ENCODE results near the gene LHX2. TPM values are rescaled to one million over a fixed set of nuclear protein-coding genes. Genes with fewer than 3 reads are reported as not detected.

The LHX2 gene
- total RNA-seq, 3 donors from 2014 or later (not counting 1 experiment from before 2014, with no cell fraction given), result not detected

DNA sequence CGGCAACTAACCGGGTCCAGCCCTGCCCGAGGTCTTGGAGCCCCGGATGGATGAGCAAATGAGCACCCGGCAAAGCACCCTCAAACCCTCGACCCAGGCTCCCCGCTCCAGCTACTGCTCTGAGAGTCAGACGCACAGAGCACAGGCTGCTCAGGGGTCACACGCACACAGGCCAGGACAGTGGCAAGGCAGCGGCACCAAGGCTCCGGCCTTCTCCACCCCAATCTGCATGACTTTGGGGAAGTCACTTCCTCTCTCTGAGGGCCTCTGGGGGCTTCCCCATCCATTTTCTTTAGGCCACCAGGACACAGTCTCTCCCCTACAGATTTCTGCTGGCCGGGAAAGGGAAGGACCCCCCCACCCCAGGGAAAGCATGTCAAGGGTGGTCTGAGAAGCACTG is 18.0 kb downstream of the LHX2 start:
- Mint-ChIP-seq H3K36me3 (no peaks in the 10 kb centered on the region), H3K4me3 (no peak overlapping the region), H3K4me1 (no peaks in the 10 kb centered on the region), H3K27ac (no peak overlapping the region), H3K9me3 (no peaks in the 10 kb centered on the region), H3K27me3 (ENCODE audit: low read depth in 2 of 2) (peaks cover 34 to 41% of the 10 kb centered on the region in 2 donors)
- H3K4me1 ChIP-seq (ENCODE audit: control insufficient read depth, insufficient read depth, low read length), result peaks cover 4% of the 10 kb centered on the region
- H3K36me3 ChIP-seq (ENCODE audit: control insufficient read depth, insufficient read depth, low read length), result no peaks in the 10 kb centered on the region
- no peak overlapping the region for H3K4me3 ChIP-seq (ENCODE audit: low read length)
- no peak overlapping the region for H3K27ac ChIP-seq (ENCODE audit: low read length)
- peaks cover 11% of the 10 kb centered on the region for H3K27me3 ChIP-seq (ENCODE audit: control insufficient read depth, insufficient read depth, low read length)
- H3K9me3 ChIP-seq (ENCODE audit: control insufficient read depth, insufficient read depth, low read length), result no peaks in the 10 kb centered on the region
- intact Hi-C loops (cut with micrococcal nuclease), result no loop called here
- ATAC-seq (no peak), DNase-seq (no peak)
- 83% methylated on average over 12 of the region's 12 CpGs for WGBS (ENCODE audit: insufficient coverage)
- TF ChIP-seq, protein P1, sequence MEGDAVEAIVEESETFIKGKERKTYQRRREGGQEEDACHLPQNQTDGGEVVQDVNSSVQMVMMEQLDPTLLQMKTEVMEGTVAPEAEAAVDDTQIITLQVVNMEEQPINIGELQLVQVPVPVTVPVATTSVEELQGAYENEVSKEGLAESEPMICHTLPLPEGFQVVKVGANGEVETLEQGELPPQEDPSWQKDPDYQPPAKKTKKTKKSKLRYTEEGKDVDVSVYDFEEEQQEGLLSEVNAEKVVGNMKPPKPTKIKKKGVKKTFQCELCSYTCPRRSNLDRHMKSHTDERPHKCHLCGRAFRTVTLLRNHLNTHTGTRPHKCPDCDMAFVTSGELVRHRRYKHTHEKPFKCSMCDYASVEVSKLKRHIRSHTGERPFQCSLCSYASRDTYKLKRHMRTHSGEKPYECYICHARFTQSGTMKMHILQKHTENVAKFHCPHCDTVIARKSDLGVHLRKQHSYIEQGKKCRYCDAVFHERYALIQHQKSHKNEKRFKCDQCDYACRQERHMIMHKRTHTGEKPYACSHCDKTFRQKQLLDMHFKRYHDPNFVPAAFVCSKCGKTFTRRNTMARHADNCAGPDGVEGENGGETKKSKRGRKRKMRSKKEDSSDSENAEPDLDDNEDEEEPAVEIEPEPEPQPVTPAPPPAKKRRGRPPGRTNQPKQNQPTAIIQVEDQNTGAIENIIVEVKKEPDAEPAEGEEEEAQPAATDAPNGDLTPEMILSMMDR (IDR thresholded peaks at IDR 0.05), result no peak

DNA sequence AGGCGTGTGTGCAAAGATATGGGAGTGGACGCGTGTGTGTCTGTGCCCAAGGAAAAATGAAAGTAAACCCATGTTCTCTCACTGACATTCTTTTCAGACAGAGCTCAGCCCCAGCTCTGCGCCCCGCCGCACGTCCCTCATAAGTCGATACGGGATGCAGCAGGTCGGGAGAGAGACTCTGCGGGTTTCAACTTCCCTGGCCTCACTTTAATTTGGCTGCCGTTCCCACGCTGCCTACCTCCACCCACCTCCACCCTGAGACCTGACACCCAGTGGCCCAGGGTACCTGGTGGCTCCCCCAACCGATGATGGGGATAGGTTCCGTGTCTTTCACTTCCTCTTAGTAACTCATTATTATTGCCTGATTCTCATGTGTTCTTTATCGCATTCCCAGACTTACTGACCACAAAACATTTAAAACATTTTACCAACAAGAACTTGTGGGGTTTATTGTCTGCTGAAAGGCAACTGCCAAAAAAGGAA is 19.4 kb downstream of the LHX2 start:
- ATAC-seq, result no peak
- intact Hi-C loops (cut with micrococcal nuclease), result no loop called here
- TF ChIP-seq, protein P1 (IDR thresholded peaks at IDR 0.05), result no peak
- H3K9me3 ChIP-seq (ENCODE audit: control insufficient read depth, insufficient read depth, low read length), result no peaks in the 10 kb centered on the region
- Mint-ChIP-seq H3K36me3 (no peaks in the 10 kb centered on the region), H3K4me3 (no peak overlapping the region), H3K9me3 (no peaks in the 10 kb centered on the region), H3K27me3 (ENCODE audit: low read depth in 2 of 2) (peaks cover 36 to 49% of the 10 kb centered on the region in 2 donors), H3K4me1 (no peaks in the 10 kb centered on the region), H3K27ac (no peak overlapping the region)
- H3K4me3 ChIP-seq (ENCODE audit: low read length), result no peak overlapping the region
- no peaks in the 10 kb centered on the region for H3K36me3 ChIP-seq (ENCODE audit: control insufficient read depth, insufficient read depth, low read length)
- H3K27me3 ChIP-seq (ENCODE audit: control insufficient read depth, insufficient read depth, low read length), result peaks cover 13% of the 10 kb centered on the region
- peaks cover 4% of the 10 kb centered on the region for H3K4me1 ChIP-seq (ENCODE audit: control insufficient read depth, insufficient read depth, low read length)
- WGBS (ENCODE audit: insufficient coverage), result 82% methylated on average over 16 of the region's 16 CpGs
- DNase-seq, result no peak
- no peak overlapping the region for H3K27ac ChIP-seq (ENCODE audit: low read length)

DNA sequence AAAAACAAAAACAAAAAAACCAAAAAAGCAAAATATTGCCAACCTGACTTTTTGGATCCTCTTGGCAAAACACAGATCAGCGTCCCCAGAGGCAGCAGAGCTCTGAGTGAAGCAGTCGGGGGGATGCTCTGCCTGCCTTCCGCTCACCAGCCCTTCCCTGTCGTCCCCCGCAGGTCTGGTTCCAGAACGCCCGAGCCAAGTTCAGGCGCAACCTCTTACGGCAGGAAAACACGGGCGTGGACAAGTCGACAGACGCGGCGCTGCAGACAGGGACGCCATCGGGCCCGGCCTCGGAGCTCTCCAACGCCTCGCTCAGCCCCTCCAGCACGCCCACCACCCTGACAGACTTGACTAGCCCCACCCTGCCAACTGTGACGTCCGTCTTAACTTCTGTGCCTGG is 20.7 kb downstream of the LHX2 start:
- Histone ChIP-seq H3K36me3 (ENCODE audit: control insufficient read depth, insufficient read depth, low read length) (no peaks in the 10 kb centered on the region), H3K4me1 (ENCODE audit: control insufficient read depth, insufficient read depth, low read length) (peaks cover 4% of the 10 kb centered on the region), H3K4me3 (ENCODE audit: low read length) (no peak overlapping the region), H3K27ac (ENCODE audit: low read length) (no peak overlapping the region), H3K27me3 (ENCODE audit: control insufficient read depth, insufficient read depth, low read length) (peaks cover 13% of the 10 kb centered on the region), H3K9me3 (ENCODE audit: control insufficient read depth, insufficient read depth, low read length) (no peaks in the 10 kb centered on the region)
- 11% methylated on average over 24 of the region's 24 CpGs for WGBS (ENCODE audit: insufficient coverage)
- no peak for ATAC-seq
- Mint-ChIP-seq H3K36me3 (no peaks in the 10 kb centered on the region), H3K4me3 (no peak overlapping the region), H3K27ac (no peak overlapping the region), H3K4me1 (no peaks in the 10 kb centered on the region), H3K27me3 (ENCODE audit: low read depth in 2 of 2) (peaks cover 40 to 57% of the 10 kb centered on the region in 2 donors), H3K9me3 (no peaks in the 10 kb centered on the region)
- no peak for DNase-seq
- intact Hi-C loops (cut with micrococcal nuclease), result no loop called here
- TF ChIP-seq, protein P1 (IDR thresholded peaks at IDR 0.05), result no peak

DNA sequence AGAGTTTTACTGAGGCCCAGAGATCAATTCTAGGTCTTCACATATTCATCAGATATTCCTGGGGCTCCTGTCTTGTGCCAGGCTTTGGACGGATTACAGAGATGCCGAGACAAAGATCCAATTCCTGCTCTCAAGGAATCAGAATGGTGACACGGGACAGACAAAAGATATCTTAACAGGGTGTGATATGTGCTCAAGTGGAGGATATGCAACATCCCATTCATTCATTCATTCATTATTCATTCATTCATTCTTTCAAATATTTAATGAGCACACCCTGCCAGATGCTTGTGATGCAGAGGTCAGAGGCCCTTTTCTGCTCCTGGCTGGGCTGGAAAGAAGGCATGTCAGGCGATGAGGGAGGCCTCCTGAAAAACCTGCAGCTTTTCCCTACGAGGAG is 21.8 kb downstream of the LHX2 start:
- no peaks in the 10 kb centered on the region for H3K9me3 ChIP-seq (ENCODE audit: control insufficient read depth, insufficient read depth, low read length)
- H3K4me1 ChIP-seq (ENCODE audit: control insufficient read depth, insufficient read depth, low read length), result peaks cover 4% of the 10 kb centered on the region
- 85% methylated on average over 4 of the region's 5 CpGs for WGBS (ENCODE audit: insufficient coverage)
- no peaks in the 10 kb centered on the region for H3K36me3 ChIP-seq (ENCODE audit: control insufficient read depth, insufficient read depth, low read length)
- no peak overlapping the region for H3K27ac ChIP-seq (ENCODE audit: low read length)
- intact Hi-C loops (cut with micrococcal nuclease), result no loop called here
- H3K27me3 ChIP-seq (ENCODE audit: control insufficient read depth, insufficient read depth, low read length), result peaks cover 13% of the 10 kb centered on the region
- Mint-ChIP-seq H3K36me3 (no peaks in the 10 kb centered on the region), H3K27ac (no peak overlapping the region), H3K4me3 (no peak overlapping the region), H3K9me3 (no peaks in the 10 kb centered on the region), H3K4me1 (no peaks in the 10 kb centered on the region), H3K27me3 (ENCODE audit: low read depth in 2 of 2) (peaks cover 40 to 57% of the 10 kb centered on the region in 2 donors)
- DNase-seq (no peak), ATAC-seq (no peak)
- TF ChIP-seq, protein P1 (IDR thresholded peaks at IDR 0.05), result no peak
- H3K4me3 ChIP-seq (ENCODE audit: low read length), result no peak overlapping the region
